SK-N-MC (cell line): ENCODE results near the gene IGSF9B.

ENCODE experiments used
- EZH2 ChIP-seq: fragments of 200-600 bp; sonication (generic); IDR thresholded peaks from one replicate; pipeline ENCODE4 v1.6.1; 2017; ENCODE audit warnings: antibody characterized with exemption
- FOXP2 ChIP-seq: optimal IDR thresholded peaks from 2 replicates; pipeline ENCODE3; 2011; ENCODE audit warnings: mild to moderate bottlenecking, moderate library complexity; ENCODE audit not compliant: insufficient read depth; ENCODE audit errors: extremely low read length, control extremely low read depth
- POLR2AphosphoS5 ChIP-seq: IDR thresholded peaks from 2 replicates; pipeline ENCODE4 v1.6.1; 2012; ENCODE audit warnings: mild to moderate bottlenecking, low read depth, low read length, borderline replicate concordance

GRCh38 chr11:134003792-134004495 lies 47.2 kb upstream of the IGSF9B start:
- no peak for TF ChIP-seq POLR2AphosphoS5
- TF ChIP-seq EZH2, result no peak
- TF ChIP-seq FOXP2, result no peak
